ENCODE data around the gene WIPF2.

WIPF2 gene

GRCh38 chr17:40326014-40326831 lies 107.1 kb downstream of the WIPF2 start:
- Histone ChIP-seq H3K36me3 (ENCODE audit: control insufficient read depth, insufficient read depth, low read length) (no peaks in the 10 kb centered on the region), H3K79me2 (peaks cover 28% of the 10 kb centered on the region), H3K4me1 (peaks cover 49% of the 10 kb centered on the region), H3K27ac (peak overlapping the region; percentile 60), H3K4me2 (ENCODE audit: low read length) (no peak overlapping the region), H2AFZ (no peak overlapping the region), H3K9me3 (ENCODE audit: control insufficient read depth, low read length) (no peaks in the 10 kb centered on the region), H3K27me3 (ENCODE audit: control insufficient read depth, insufficient read depth, low read length) (no peaks in the 10 kb centered on the region), H3K4me3 (ENCODE audit: low read depth, low read length) (no peak overlapping the region), H3K9ac (no peak overlapping the region)
- TF ChIP-seq, protein P1, sequence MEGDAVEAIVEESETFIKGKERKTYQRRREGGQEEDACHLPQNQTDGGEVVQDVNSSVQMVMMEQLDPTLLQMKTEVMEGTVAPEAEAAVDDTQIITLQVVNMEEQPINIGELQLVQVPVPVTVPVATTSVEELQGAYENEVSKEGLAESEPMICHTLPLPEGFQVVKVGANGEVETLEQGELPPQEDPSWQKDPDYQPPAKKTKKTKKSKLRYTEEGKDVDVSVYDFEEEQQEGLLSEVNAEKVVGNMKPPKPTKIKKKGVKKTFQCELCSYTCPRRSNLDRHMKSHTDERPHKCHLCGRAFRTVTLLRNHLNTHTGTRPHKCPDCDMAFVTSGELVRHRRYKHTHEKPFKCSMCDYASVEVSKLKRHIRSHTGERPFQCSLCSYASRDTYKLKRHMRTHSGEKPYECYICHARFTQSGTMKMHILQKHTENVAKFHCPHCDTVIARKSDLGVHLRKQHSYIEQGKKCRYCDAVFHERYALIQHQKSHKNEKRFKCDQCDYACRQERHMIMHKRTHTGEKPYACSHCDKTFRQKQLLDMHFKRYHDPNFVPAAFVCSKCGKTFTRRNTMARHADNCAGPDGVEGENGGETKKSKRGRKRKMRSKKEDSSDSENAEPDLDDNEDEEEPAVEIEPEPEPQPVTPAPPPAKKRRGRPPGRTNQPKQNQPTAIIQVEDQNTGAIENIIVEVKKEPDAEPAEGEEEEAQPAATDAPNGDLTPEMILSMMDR (IDR thresholded peaks at IDR 0.05), result no peak

GRCh38 chr17:40326832-40327199 lies 107.7 kb downstream of the WIPF2 start:
- TF ChIP-seq, protein P1 (IDR thresholded peaks at IDR 0.05), result no peak

DNA sequence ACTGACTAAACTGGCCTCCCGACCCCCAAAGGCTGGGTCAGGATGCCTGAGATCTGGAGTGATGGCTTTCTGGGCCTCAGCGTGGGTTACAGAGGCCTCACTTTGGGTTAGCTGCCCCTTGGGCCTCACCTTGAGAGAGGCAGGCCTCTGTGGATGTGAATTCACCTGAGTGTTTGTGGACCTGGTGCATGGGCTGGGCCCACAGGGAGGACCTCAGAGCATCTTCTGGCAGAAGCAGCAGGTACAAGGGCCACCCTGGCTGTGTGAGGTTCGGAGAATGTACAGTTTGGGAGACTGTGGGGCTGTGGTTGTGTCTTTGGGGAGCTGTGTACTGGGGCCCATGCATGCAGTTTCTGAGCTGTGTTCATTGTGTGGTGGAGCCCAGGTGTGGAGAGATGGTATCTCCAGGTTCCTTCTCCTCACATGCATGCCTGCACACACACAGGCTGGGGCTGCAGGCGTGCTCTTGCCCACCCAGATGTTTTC lies 108.2 kb downstream of the WIPF2 start:
- Histone ChIP-seq H3K9ac (no peak overlapping the region), H3K4me2 (ENCODE audit: low read length) (peak overlapping the region; percentile 22), H3K27me3 (ENCODE audit: control insufficient read depth, insufficient read depth, low read length) (no peaks in the 10 kb centered on the region), H3K79me2 (peaks cover 19% of the 10 kb centered on the region), H3K4me1 (peaks cover 52% of the 10 kb centered on the region), H3K36me3 (ENCODE audit: control insufficient read depth, insufficient read depth, low read length) (no peaks in the 10 kb centered on the region), H3K27ac (peak overlapping the region; percentile 60), H3K9me3 (ENCODE audit: control insufficient read depth, low read length) (no peaks in the 10 kb centered on the region), H3K4me3 (ENCODE audit: low read depth, low read length) (no peak overlapping the region), H2AFZ (no peak overlapping the region)
- TF ChIP-seq, protein P1 (IDR thresholded peaks at IDR 0.05), result no peak

More at GRCh38 chr17:40326832-40327199, 107.7 kb downstream of the WIPF2 start:
- Histone ChIP-seq H3K27me3 (ENCODE audit: control insufficient read depth, insufficient read depth, low read length) (no peaks in the 10 kb centered on the region), H2AFZ (no peak overlapping the region), H3K9me3 (ENCODE audit: control insufficient read depth, low read length) (no peaks in the 10 kb centered on the region), H3K9ac (no peak overlapping the region), H3K4me3 (ENCODE audit: low read depth, low read length) (no peak overlapping the region), H3K4me1 (peaks cover 49% of the 10 kb centered on the region), H3K4me2 (ENCODE audit: low read length) (no peak overlapping the region), H3K36me3 (ENCODE audit: control insufficient read depth, insufficient read depth, low read length) (no peaks in the 10 kb centered on the region), H3K79me2 (peaks cover 23% of the 10 kb centered on the region), H3K27ac (peak overlapping the region; percentile 60)

- Histone ChIP-seq H3K27ac (peak overlapping the region; percentile 27), H3K4me3 (ENCODE audit: low read depth, low read length) (no peak overlapping the region), H3K4me2 (ENCODE audit: low read length) (no peak overlapping the region), H3K27me3 (ENCODE audit: control insufficient read depth, insufficient read depth, low read length) (no peaks in the 10 kb centered on the region), H2AFZ (no peak overlapping the region), H3K4me1 (peaks cover 51% of the 10 kb centered on the region), H3K79me2 (peaks cover 14% of the 10 kb centered on the region), H3K9ac (no peak overlapping the region), H3K9me3 (ENCODE audit: control insufficient read depth, low read length) (no peaks in the 10 kb centered on the region), H3K36me3 (ENCODE audit: control insufficient read depth, insufficient read depth, low read length) (no peaks in the 10 kb centered on the region)
- TF ChIP-seq, protein P1 (IDR thresholded peaks at IDR 0.05), result no peak
Measured at GRCh38 chr17:40327735-40328385, 108.8 kb downstream of the WIPF2 start.

Data from parathyroid adenoma (tissue), 2 donors.